Panc1 (cell line): ENCODE results near the gene C22orf15. TPM values are rescaled to one million over a fixed set of nuclear protein-coding genes. Genes with fewer than 3 reads are reported as not detected.

Experiments
- ATAC-seq: fragments of 200-7000 bp; cut with Tn5 transposase; 2 replicates; pipeline ENCODE4 v1.9.1; 2020; ENCODE audit warnings: mild to moderate bottlenecking, moderate library complexity
- BruUV-seq: library from RNA; stranded (reverse); fragments of 400-500 nt; replicated peaks from 2 replicates; lab custom pipeline; 2021; lab: Mats Ljungman, UMichigan
- CTCF ChIA-PET: fragments of 300-600 bp; sonication (Branson Sonifier 250); formaldehyde crosslinking; loops from one replicate; lab custom pipeline; 2022; ENCODE audit warnings: antibody characterized with exemption; lab: Charles Lee
- POLR2A ChIA-PET: fragments of 300-600 bp; sonication (Branson Sonifier 250); formaldehyde crosslinking; loops from one replicate; lab custom pipeline; 2022; ENCODE audit warnings: antibody characterized with exemption; lab: Charles Lee
- DNase-seq: peaks from one replicate; pipeline ENCODE4 v3.0.0-alpha.2; 2010; ENCODE audit warnings: low read depth, low spot score
- H3K27ac ChIP-seq: 2 replicates; pipeline ENCODE4 v1.5.1; 2011; ENCODE audit warnings: mild to moderate bottlenecking, low read length, inconsistent platforms
- H3K27me3 ChIP-seq: fragments of 200-500 bp; sonication (Bioruptor generic); 2 replicates; pipeline ENCODE4 v1.6.0; 2014; ENCODE audit warnings: low read length, inconsistent platforms; ENCODE audit not compliant: control insufficient read depth, insufficient read depth
- H3K36me3 ChIP-seq: fragments of 200-500 bp; sonication (Bioruptor generic); 2 replicates; pipeline ENCODE4 v1.5.1; 2014; ENCODE audit warnings: inconsistent platforms, mild to moderate bottlenecking, low read length, moderate library complexity; ENCODE audit not compliant: control insufficient read depth, insufficient read depth
- H3K4me1 ChIP-seq: 2 replicates; pipeline ENCODE4 v1.5.1; 2011; ENCODE audit warnings: inconsistent platforms, mild to moderate bottlenecking, low read length, moderate library complexity; ENCODE audit not compliant: control insufficient read depth, insufficient read depth
- H3K4me3 ChIP-seq, 2 experiments: 2 replicates each; pipeline ENCODE4 v1.5.1; 2011 to 2012; ENCODE audit warnings: low read depth in 2 of 2, low read length in 2 of 2, mild to moderate bottlenecking in 2 of 2, inconsistent platforms in 1 of 2, moderate library complexity in 1 of 2
- H3K9me3 ChIP-seq: fragments of 200-500 bp; sonication (Bioruptor generic); 2 replicates; pipeline ENCODE4 v1.5.1; 2014; ENCODE audit warnings: low read depth, mild to moderate bottlenecking, inconsistent platforms, low read length, moderate library complexity; ENCODE audit not compliant: control insufficient read depth, insufficient read depth
- POLR2AphosphoS5 ChIP-seq: IDR thresholded peaks from 2 replicates; pipeline ENCODE4 v1.6.1; 2012; ENCODE audit warnings: mild to moderate bottlenecking, low read depth, low read length, moderate library complexity
- SIN3A ChIP-seq: IDR thresholded peaks from 2 replicates; pipeline ENCODE4 v1.6.1; 2012; ENCODE audit warnings: low read depth, mild to moderate bottlenecking, low read length, moderate library complexity, borderline replicate concordance; ENCODE audit not compliant: insufficient read depth
- TCF7L2 ChIP-seq: IDR thresholded peaks from 2 replicates; pipeline ENCODE4 v1.6.1; 2011; ENCODE audit warnings: mild to moderate bottlenecking, low read depth, low read length, inconsistent platforms
- in situ Hi-C: cut with HindIII; loops from 2 replicates; pipeline ENCODE4 v1.10.0; 2016; ENCODE audit warnings: low sequenced_read_pairs, low pct_unique_long_range_greater_than_20kb
- intact Hi-C: fragments of 100-400 bp; cut with micrococcal nuclease; formaldehyde crosslinking; loops from one replicate; pipeline ENCODE4 v1.10.0; 2022; ENCODE audit not compliant: unreplicated experiment
- total RNA-seq: library from RNA; stranded (reverse); gene quantifications from one replicate; pipeline ENCODE4 v1.2.1, GENCODE V29; 2021; ENCODE audit not compliant: unreplicated experiment
- TF ChIP-seq, protein P1 (sequence below), 2 experiments: IDR thresholded peaks; 2 replicates each; pipeline ENCODE4 v1.6.1; 2011 to 2012; ENCODE audit warnings: low read depth in 2 of 2, control low read depth in 1 of 2, low read length in 1 of 2, mild to moderate bottlenecking in 1 of 2, moderate library complexity in 1 of 2; ENCODE audit not compliant: insufficient read depth in 1 of 2
- TF ChIP-seq, protein P2 (sequence below): fragments of 450-650 bp; IDR thresholded peaks from 2 replicates; pipeline ENCODE4 v1.5.1; 2017; ENCODE audit warnings: mild to moderate bottlenecking

C22orf15 gene
- total RNA-seq, 1 experiment from 2014 or later = not detected

DNA sequence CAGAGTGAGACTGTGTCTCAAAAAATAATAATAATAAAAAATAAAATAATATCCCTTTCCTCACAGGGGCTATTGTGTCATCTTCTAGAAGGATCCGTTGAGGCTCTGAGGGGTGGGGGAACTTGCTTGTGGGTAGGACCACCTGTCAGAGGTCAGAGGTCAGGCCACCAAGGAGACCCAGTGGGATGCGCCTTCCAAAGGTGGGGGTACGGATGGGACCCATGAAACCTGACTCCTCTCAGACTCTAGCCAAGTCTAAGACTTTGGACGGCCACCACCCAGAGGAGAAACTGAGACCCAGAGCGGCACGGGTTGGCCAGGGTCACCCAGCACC lies 9.5 kb downstream of the C22orf15 start:
- ATAC-seq (no peak), DNase-seq (no peak)
- no peaks in the 10 kb centered on the region for H3K4me1 ChIP-seq
- peak overlapping the region; percentile 36 to 39; a peak in 3 of 4 replicates for H3K4me3 ChIP-seq
- ChIA-PET CTCF (no interaction called here), POLR2A (no interaction called here)
- H3K27me3 ChIP-seq = no peaks in the 10 kb centered on the region
- intact Hi-C loops = loop anchor here (10.0 kb wide), 1 partner anchor 73 kb away; no protein-coding TSS in a partner anchor
- TF ChIP-seq, protein P1, sequence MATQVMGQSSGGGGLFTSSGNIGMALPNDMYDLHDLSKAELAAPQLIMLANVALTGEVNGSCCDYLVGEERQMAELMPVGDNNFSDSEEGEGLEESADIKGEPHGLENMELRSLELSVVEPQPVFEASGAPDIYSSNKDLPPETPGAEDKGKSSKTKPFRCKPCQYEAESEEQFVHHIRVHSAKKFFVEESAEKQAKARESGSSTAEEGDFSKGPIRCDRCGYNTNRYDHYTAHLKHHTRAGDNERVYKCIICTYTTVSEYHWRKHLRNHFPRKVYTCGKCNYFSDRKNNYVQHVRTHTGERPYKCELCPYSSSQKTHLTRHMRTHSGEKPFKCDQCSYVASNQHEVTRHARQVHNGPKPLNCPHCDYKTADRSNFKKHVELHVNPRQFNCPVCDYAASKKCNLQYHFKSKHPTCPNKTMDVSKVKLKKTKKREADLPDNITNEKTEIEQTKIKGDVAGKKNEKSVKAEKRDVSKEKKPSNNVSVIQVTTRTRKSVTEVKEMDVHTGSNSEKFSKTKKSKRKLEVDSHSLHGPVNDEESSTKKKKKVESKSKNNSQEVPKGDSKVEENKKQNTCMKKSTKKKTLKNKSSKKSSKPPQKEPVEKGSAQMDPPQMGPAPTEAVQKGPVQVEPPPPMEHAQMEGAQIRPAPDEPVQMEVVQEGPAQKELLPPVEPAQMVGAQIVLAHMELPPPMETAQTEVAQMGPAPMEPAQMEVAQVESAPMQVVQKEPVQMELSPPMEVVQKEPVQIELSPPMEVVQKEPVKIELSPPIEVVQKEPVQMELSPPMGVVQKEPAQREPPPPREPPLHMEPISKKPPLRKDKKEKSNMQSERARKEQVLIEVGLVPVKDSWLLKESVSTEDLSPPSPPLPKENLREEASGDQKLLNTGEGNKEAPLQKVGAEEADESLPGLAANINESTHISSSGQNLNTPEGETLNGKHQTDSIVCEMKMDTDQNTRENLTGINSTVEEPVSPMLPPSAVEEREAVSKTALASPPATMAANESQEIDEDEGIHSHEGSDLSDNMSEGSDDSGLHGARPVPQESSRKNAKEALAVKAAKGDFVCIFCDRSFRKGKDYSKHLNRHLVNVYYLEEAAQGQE (IDR thresholded peaks at IDR 0.05; ENCODE audit: insufficient read depth in 1 of 2, low read depth in 2 of 2, low read length in 1 of 2) = no peak
- H3K27ac ChIP-seq = no peak overlapping the region
- BruUV-seq = no TSS peak
- no peaks in the 10 kb centered on the region for H3K9me3 ChIP-seq
- no peaks in the 10 kb centered on the region; the same call in 1 of the 2 replicates for H3K36me3 ChIP-seq
- in situ Hi-C loops = no loop called here

DNA sequence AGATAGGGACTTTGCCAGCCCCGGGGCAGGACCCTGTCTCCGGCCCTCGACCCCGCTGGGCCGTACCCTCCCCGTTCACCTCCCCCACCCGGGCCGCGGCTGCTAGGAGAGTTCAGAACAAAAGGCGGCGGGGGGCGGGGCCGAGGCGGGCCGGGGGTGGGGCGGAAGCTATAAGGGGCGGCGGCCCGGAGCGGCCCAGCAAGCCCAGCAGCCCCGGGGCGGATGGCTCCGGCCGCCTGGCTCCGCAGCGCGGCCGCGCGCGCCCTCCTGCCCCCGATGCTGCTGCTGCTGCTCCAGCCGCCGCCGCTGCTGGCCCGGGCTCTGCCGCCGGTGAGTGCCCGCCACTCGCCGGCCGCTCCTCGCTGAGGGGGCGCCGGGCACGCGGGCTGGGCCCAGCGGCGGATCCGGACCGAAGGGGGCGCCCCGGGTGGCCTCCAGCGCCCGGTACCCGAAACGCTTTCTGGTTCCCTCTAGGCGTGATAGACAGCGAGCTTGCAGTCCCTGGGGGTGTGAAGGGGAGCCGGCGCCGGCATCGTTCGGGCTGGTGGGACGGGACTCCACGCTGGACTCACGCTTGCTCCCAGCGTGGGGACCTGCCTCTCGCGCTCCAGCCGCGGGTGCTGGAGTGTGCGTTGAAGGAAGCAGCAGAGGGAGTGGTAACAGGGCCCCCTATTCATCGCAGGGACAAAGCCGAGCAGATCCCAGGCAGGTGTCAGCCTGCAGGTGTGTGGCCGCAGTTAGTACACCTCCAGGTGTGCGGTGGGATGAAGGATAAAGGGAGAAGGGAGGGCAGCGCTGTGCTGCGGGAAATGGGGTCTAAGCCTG lies 10.1 kb downstream of the C22orf15 start, which contains the start of gene MMP11:
Gene MMP11, plus strand, starts transcription at position 201 of the 825 bp plus-strand sequence. Its CDS starts 22 bp downstream, at position 223.
- Histone ChIP-seq H3K27me3 (no peaks in the 10 kb centered on the region), H3K36me3 (no peaks in the 10 kb centered on the region), H3K4me3 (peak within 1 kb of the TSS; percentile 36 to 39; a peak in 3 of 4 replicates), H3K4me1 (no peaks in the 10 kb centered on the region), H3K27ac (no peak within 1 kb of the TSS), H3K9me3 (no peaks in the 10 kb centered on the region)
- intact Hi-C loops (loop anchor here (10.0 kb wide), 1 partner anchor 72 kb away; no protein-coding TSS in a partner anchor), in situ Hi-C loops (no loop called here)
- POLR2A ChIA-PET = no interaction called here
- no peak for TF ChIP-seq SIN3A
- TF ChIP-seq TCF7L2 = no peak
- TF ChIP-seq, protein P2, sequence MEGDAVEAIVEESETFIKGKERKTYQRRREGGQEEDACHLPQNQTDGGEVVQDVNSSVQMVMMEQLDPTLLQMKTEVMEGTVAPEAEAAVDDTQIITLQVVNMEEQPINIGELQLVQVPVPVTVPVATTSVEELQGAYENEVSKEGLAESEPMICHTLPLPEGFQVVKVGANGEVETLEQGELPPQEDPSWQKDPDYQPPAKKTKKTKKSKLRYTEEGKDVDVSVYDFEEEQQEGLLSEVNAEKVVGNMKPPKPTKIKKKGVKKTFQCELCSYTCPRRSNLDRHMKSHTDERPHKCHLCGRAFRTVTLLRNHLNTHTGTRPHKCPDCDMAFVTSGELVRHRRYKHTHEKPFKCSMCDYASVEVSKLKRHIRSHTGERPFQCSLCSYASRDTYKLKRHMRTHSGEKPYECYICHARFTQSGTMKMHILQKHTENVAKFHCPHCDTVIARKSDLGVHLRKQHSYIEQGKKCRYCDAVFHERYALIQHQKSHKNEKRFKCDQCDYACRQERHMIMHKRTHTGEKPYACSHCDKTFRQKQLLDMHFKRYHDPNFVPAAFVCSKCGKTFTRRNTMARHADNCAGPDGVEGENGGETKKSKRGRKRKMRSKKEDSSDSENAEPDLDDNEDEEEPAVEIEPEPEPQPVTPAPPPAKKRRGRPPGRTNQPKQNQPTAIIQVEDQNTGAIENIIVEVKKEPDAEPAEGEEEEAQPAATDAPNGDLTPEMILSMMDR = no peak; the same call in 1 of the 2 replicates
- TF ChIP-seq POLR2AphosphoS5 = no peak
- ATAC-seq = peak; percentile 23; the same call in 1 of the 2 replicates
- CTCF ChIA-PET = no interaction called here
- DNase-seq = no peak
- no TSS peak for BruUV-seq
